Tibial nerve (tissue), 4 donors: ENCODE results near the gene CLDN19. TPM values are rescaled to one million over a fixed set of nuclear protein-coding genes. Genes with fewer than 3 reads are reported as not detected.

Source experiments
- DNase-seq, 2 donors: peaks; one replicate each; pipeline ENCODE4 v3.0.0-alpha.2; 2019; ENCODE audit warnings: low spot score in 2 of 2
- H3K27ac ChIP-seq, 4 donors: fragments of 200-600 bp; sonication (generic) in 3 of 4; one replicate each; pipeline ENCODE4 v1.5.1; 2017 to 2019; ENCODE audit warnings: mild to moderate bottlenecking in 1 of 4
- H3K27me3 ChIP-seq, 2 donors: fragments of 200-600 bp; sonication (generic) in 1 of 2; one replicate each; pipeline versions ENCODE4 v1.5.1 to v1.6.0; 2017 to 2019
- H3K36me3 ChIP-seq, 3 donors: fragments of 200-600 bp; sonication (generic); one replicate each; pipeline ENCODE4 v1.5.1; 2018 to 2019
- H3K4me1 ChIP-seq, 4 donors: fragments of 200-600 bp; sonication (generic) in 3 of 4; one replicate each; pipeline ENCODE4 v1.5.1; 2017 to 2019
- H3K4me3 ChIP-seq, 4 donors: fragments of 200-600 bp; sonication (generic) in 3 of 4; one replicate each; pipeline ENCODE4 v1.5.1; 2017 to 2019; ENCODE audit warnings: mild to moderate bottlenecking in 1 of 4, moderate library complexity in 1 of 4
- H3K9me3 ChIP-seq, 4 donors: fragments of 200-600 bp; sonication (generic) in 3 of 4; one replicate each; pipeline ENCODE4 v1.5.1; 2017 to 2019
- CTCF ChIP-seq, 5 experiments: fragments of 200-600 bp in 3 of 5; fragments of 450-650 bp in 2 of 5; sonication (generic) in 3 of 5; IDR thresholded peaks; one replicate each; pipeline ENCODE4 v1.5.1; 2016 to 2019; ENCODE audit warnings: antibody characterized with exemption in 5 of 5, mild to moderate bottlenecking in 3 of 5, moderate library complexity in 2 of 5
- EP300 ChIP-seq, 2 donors: sonication (generic); formaldehyde crosslinking; IDR thresholded peaks; one replicate each; pipeline ENCODE4 v1.6.1; 2017; ENCODE audit warnings: antibody characterized with exemption in 2 of 2, mild to moderate bottlenecking in 1 of 2
- POLR2A ChIP-seq, 2 donors: fragments of 450-650 bp; IDR thresholded peaks; one replicate each; pipeline ENCODE4 v1.6.1; 2017; ENCODE audit warnings: antibody characterized with exemption in 2 of 2, mild to moderate bottlenecking in 2 of 2, moderate library complexity in 2 of 2
- WGBS, 2 donors: methylation state at CpG; one replicate each; pipeline ENCODE4 v1.1.5; 2018; 5-methylcytosine and 5-hydroxymethylcytosine counted together
- total RNA-seq, 4 donors: library from RNA; depleted of rRNA; stranded (reverse); fragments of >200 nt; gene quantifications; one replicate each; pipeline ENCODE4 v1.1.0, GENCODE V29; 2016

CLDN19 gene
- total RNA-seq, 4 donors from 2014 or later: 136 to 259 (median 218) TPM

DNA sequence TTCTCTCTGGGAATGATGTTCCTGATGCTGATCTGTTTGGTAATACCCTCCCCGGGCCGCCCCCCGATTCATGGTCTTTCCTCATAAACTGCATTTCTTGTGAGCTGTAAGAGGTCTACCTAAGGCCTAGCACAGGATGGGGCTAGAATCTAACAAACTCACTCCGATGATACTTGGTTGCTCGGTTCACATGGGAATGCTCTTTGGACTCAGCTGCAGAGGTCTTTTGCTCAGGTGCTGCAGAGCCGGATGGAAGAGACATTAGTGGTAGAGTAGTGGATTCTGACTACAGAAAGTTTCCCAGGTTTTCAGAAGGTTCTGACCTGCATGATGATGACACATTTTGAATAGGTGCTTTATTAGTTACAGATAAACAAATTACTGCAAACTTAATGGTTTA, 36.5 kb upstream of the CLDN19 start:
- no peaks in the 10 kb centered on the region for H3K9me3 ChIP-seq
- WGBS, 2 donors: 95 to 99% methylated on average over 6 of the region's 6 CpGs
- no peak overlapping the region for H3K4me3 ChIP-seq
- no peaks in the 10 kb centered on the region for H3K27me3 ChIP-seq
- peaks cover 0 to 3% (median 0%) of the 10 kb centered on the region in 4 donors for H3K4me1 ChIP-seq
- TF ChIP-seq EP300 (IDR thresholded peaks at IDR 0.05) (no peak), POLR2A (IDR thresholded peaks at IDR 0.05) (no peak), CTCF (IDR thresholded peaks at IDR 0.05) (no peak)
- no peak overlapping the region for H3K27ac ChIP-seq
- no peak for DNase-seq
- H3K36me3 ChIP-seq: peaks cover 0 to 71% (median 16%) of the 10 kb centered on the region in 3 donors

DNA sequence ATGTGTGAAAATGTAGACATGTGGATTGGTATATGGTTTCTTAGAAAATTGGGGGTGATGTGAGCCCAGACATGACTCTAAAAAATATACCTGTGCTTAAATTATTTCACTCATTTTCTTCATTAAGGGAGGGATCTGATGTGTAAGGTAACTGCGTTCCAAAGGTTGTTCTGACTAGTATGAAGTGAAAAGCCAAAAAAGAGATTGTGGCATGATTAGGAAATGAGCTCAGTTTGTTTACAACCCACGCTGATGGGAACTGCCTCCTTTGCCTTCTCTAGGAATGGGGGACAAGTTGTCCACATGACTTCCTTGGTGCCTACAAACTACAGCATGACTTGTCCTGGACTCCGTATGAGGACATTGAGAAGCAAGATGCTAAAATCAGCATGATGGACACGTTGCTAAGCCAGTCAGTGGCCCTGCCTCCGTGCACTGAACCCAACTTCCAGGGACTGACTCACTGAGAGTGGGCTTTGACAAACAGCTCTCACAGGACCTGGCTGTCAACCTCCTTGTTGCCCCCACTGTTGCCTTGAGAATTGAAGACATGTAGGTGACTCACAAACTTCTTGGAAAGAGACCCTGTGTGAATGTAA, 35.0 kb upstream of the CLDN19 start:
- H3K27ac ChIP-seq: no peak overlapping the region
- no peak overlapping the region for H3K4me3 ChIP-seq
- no peak for DNase-seq
- peaks cover 0 to 56% (median 16%) of the 10 kb centered on the region in 3 donors for H3K36me3 ChIP-seq
- peaks cover 0 to 14% (median 0%) of the 10 kb centered on the region in 4 donors for H3K4me1 ChIP-seq
- WGBS, 2 donors: 74 to 83% methylated on average over 5 of the region's 5 CpGs
- no peaks in the 10 kb centered on the region for H3K27me3 ChIP-seq
- TF ChIP-seq POLR2A (IDR thresholded peaks at IDR 0.05): no peak
- no peaks in the 10 kb centered on the region for H3K9me3 ChIP-seq

DNA sequence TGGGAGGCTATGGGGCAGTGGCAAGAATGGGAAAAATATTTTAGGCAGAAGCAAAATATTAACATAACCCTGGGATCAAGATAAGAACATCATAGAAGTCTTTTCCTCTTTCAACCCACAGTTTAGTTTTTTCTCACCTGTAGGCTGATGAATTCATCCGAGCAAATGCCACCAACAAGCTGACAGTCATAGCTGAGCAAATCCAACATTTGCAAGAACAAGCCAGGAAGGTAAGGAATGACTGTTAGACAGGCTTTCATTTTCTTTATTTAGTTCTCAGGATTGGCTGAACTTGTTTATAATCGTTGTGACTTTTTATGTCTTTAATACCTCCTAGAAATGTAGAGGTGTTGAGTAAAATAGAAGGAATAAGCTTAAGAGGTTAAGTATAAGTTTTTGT, 33.4 kb upstream of the CLDN19 start:
- 43 to 47% methylated on average over 2 of the region's 2 CpGs for WGBS, 2 donors
- DNase-seq: no peak
- TF ChIP-seq EP300 (IDR thresholded peaks at IDR 0.05): no peak
- no peak for TF ChIP-seq CTCF (IDR thresholded peaks at IDR 0.05)
- TF ChIP-seq POLR2A (IDR thresholded peaks at IDR 0.05): no peak
- H3K36me3 ChIP-seq: peaks cover 0 to 45% (median 16%) of the 10 kb centered on the region in 3 donors
- H3K4me1 ChIP-seq: peaks cover 0 to 30% (median 2%) of the 10 kb centered on the region in 4 donors
- H3K4me3 ChIP-seq: no peak overlapping the region
- no peaks in the 10 kb centered on the region for H3K9me3 ChIP-seq
- no peaks in the 10 kb centered on the region for H3K27me3 ChIP-seq
- no peak overlapping the region for H3K27ac ChIP-seq

GRCh38 chr1:42769811-42770210, 29.8 kb upstream of the CLDN19 start:
- Histone ChIP-seq H3K4me3 (no peak overlapping the region), H3K36me3 (peaks cover 0 to 18% (median 0%) of the 10 kb centered on the region in 3 donors), H3K27me3 (no peaks in the 10 kb centered on the region), H3K9me3 (no peaks in the 10 kb centered on the region), H3K27ac (no peak overlapping the region), H3K4me1 (peaks cover 0 to 46% (median 18%) of the 10 kb centered on the region in 4 donors)
- DNase-seq: no peak
- 92 to 94% methylated on average over 3 of the region's 3 CpGs for WGBS, 2 donors
- no peak for TF ChIP-seq EP300 (IDR thresholded peaks at IDR 0.05)
- TF ChIP-seq POLR2A (IDR thresholded peaks at IDR 0.05): no peak
- TF ChIP-seq CTCF (IDR thresholded peaks at IDR 0.05): no peak

GRCh38 chr1:42768172-42768571, 28.1 kb upstream of the CLDN19 start:
- 83 to 86% methylated on average over 2 of the region's 2 CpGs for WGBS, 2 donors
- peak overlapping the region in 1 of 4 donors; percentile 92 for H3K27ac ChIP-seq
- peaks cover 0 to 1% (median 0%) of the 10 kb centered on the region in 3 donors for H3K36me3 ChIP-seq
- TF ChIP-seq POLR2A (IDR thresholded peaks at IDR 0.05) (no peak), CTCF (IDR thresholded peaks at IDR 0.05) (no peak), EP300 (IDR thresholded peaks at IDR 0.05) (no peak)
- no peaks in the 10 kb centered on the region for H3K27me3 ChIP-seq
- peak overlapping the region in 3 of 4 donors; percentile 82 to 94 (median 87) for H3K4me3 ChIP-seq
- H3K4me1 ChIP-seq: peaks cover 0 to 60% (median 25%) of the 10 kb centered on the region in 4 donors
- DNase-seq: no peak
- no peaks in the 10 kb centered on the region for H3K9me3 ChIP-seq
